Measurements from ENCODE around the gene CAPN9.
"Not testable (repeated sequence)": the region's sequence is repeated elsewhere in the genome, so short reads cannot be mapped to it uniquely, and the experiment has no call there.

Gene CAPN9

GRCh38 chr1:230823931-230824381 lies 76.8 kb downstream of the CAPN9 start:
- no peak for DNase-seq (ENCODE audit: low spot score)

- peak; percentile 26 for DNase-seq (ENCODE audit: low spot score)
These were observed 77.3 kb downstream of the CAPN9 start for GRCh38 chr1:230824551-230824918.

DNA sequence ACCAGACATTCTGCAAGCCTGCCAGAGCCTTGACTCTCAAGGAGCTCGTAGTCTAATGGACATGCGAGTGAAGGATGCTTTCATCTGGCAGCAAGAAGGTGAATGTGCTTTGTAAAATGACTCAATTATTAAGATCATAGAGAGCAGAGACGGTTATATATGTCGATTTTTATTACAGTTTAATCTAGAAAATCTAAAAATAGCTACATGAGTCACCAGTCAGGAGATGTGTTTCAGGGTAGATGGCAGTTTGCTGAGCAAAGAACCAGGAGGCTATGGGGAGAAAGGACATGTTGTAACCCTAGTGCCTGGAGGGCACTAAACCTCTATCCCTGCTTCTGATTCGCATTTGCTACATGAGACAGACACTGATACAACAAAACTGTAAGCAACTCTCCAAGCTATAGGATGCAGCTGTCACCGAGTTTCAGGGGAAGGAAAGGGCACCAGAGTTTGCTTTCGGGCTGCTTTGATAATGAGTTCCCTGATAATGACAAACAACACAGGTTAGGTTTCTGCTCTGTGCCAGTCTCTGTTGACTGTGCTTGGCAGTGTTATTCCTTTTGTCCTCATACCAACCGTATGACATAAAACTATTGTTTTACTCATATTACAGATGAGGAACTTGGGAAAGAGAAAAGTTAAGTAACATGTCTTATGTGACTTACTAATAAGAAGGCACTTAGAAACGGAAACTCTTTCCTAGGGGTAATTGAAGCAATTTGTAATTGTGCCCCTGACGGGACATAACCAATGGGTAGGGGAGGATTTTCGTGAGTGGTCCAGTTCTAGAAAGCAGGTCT lies 77.9 kb downstream of the CAPN9 start:
- DNase-seq (ENCODE audit: low spot score), result peak; percentile 76

- DNase-seq (ENCODE audit: low spot score), result peak; percentile 28
These were observed 78.6 kb downstream of the CAPN9 start for GRCh38 chr1:230825761-230826160.

GRCh38 chr1:230826166-230826875 lies 79.1 kb downstream of the CAPN9 start:
- peak; percentile 21 for DNase-seq (ENCODE audit: low spot score)

GRCh38 chr1:230827081-230827681 lies 80.0 kb downstream of the CAPN9 start:
- no peak for DNase-seq (ENCODE audit: low spot score)

GRCh38 chr1:230827801-230828200 lies 80.6 kb downstream of the CAPN9 start:
- no peak for DNase-seq (ENCODE audit: low spot score)

- DNase-seq (ENCODE audit: low spot score), result no peak
These were observed 81.2 kb downstream of the CAPN9 start for GRCh38 chr1:230828421-230828820.

- no peak for DNase-seq (ENCODE audit: low spot score)
These were observed 84.6 kb downstream of the CAPN9 start for GRCh38 chr1:230831771-230832170.

GRCh38 chr1:230832476-230832875 lies 85.3 kb downstream of the CAPN9 start:
- DNase-seq (ENCODE audit: low spot score), result peak; percentile 52

- no peak for DNase-seq (ENCODE audit: low spot score)
These were observed 86.3 kb downstream of the CAPN9 start for GRCh38 chr1:230833511-230833910.

GRCh38 chr1:230834292-230834691 lies 87.1 kb downstream of the CAPN9 start:
- no peak for DNase-seq (ENCODE audit: low spot score)

- no peak for DNase-seq (ENCODE audit: low spot score)
These were observed 89.2 kb downstream of the CAPN9 start for GRCh38 chr1:230836347-230836746.

DNA sequence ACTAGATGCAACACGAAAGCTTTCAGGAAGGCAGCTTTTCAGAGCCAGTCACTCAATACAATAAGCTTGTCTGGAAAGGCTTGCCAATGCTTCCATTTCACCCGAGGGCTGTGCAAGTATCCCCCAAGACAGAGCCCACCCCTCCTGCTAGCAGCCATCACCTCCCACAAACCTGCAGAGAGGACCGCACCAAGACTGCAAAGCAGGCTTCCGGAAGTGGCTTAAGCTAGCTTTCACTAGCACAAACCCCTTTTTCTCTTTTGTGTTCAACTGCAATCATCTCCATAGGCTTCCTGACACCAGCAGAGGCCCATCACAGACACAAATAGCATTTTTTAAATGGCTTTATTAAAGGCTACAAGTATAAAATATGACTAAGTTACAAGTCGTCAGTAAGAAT lies 89.6 kb downstream of the CAPN9 start:
- DNase-seq (ENCODE audit: low spot score), result no peak

- DNase-seq (ENCODE audit: low spot score), result no peak
These were observed 92.0 kb downstream of the CAPN9 start for GRCh38 chr1:230839173-230839572.

- DNase-seq (ENCODE audit: low spot score), result no peak
These were observed 95.6 kb downstream of the CAPN9 start for GRCh38 chr1:230842801-230843200.

DNA sequence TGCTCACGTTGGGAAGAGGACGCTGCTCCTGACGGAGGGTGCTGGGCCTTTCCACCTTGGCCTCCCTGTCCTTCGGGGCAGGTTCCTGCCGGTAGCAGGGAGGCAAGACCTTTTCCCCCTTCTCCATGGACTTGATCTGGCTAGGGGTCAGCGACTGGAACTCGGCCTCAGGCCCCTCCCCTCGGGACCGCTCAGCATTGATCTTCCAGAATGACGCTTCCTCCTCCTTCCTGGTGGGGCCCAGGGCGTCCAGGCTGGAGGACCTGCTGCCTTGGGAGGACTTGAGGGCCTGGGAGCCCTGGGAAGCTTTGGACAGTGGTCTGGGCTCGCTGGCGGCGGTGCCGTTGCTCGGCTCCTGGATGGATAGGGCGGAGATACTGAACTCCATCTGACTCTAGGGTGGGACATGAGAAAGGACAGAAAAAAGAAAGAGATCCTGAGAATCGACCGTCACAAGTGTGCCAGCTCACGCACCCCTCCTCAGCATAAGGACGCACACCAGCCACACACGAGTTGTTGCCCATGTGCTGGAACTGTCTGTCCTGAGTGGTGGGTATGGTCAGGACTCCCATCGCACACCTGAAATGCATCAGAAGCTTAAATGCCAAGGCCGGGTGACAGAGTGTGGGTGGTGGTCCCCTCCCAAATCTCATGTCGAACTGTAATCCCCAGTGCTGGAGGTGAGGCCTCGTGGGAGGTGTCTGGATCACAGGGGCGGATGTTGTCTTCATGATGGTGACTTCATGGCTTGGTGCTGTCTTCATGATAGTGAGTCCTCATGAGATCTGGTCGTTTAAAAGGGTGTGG lies 96.5 kb downstream of the CAPN9 start:
- DNase-seq (ENCODE audit: low spot score), result no peak

- no peak for DNase-seq (ENCODE audit: low spot score)
These were observed 97.4 kb downstream of the CAPN9 start for GRCh38 chr1:230844561-230844960.

- not testable (repeated sequence) for DNase-seq (ENCODE audit: low spot score)
These were observed 98.0 kb downstream of the CAPN9 start for GRCh38 chr1:230845184-230845583.

GRCh38 chr1:230848235-230848634 lies 101.0 kb downstream of the CAPN9 start:
- no peak for DNase-seq (ENCODE audit: low spot score)

GRCh38 chr1:230849451-230850224 lies 102.5 kb downstream of the CAPN9 start:
- peak; percentile 87 for DNase-seq (ENCODE audit: low spot score)
